Gastrocnemius medialis (tissue), 4 donors: ENCODE data around the gene PCDH9. TPM values are rescaled to one million over a fixed set of nuclear protein-coding genes. Genes with fewer than 3 reads are reported as not detected.

Experiments
- ATAC-seq, 2 donors: fragments of 150-250 bp; one replicate each; pipeline ENCODE4 v1.9.1; 2016
- DNase-seq, 2 donors: peaks; one replicate each; pipeline ENCODE4 v3.0.0-alpha.2; 2019
- H3K27ac ChIP-seq, 4 donors: fragments of 200-600 bp; sonication (generic); 1 replicate in 1 of 4; 2 replicates in 3 of 4; pipeline ENCODE4 v1.5.1; 2016 to 2018; ENCODE audit warnings: mild to moderate bottlenecking in 2 of 4, moderate library complexity in 1 of 4
- H3K27me3 ChIP-seq, 3 donors: fragments of 200-600 bp; sonication (generic) in 2 of 3; 1 replicate in 1 of 3; 2 replicates in 2 of 3; pipeline versions ENCODE4 v1.5.1 to v1.6.0; 2016 to 2019; ENCODE audit warnings: mild to moderate bottlenecking in 1 of 3, moderate library complexity in 1 of 3
- H3K36me3 ChIP-seq, 2 donors: fragments of 200-600 bp; sonication (generic) in 1 of 2; one replicate each; pipeline ENCODE4 v1.5.1; 2017 to 2018
- H3K4me1 ChIP-seq, 2 donors: fragments of 200-600 bp; sonication (generic) in 1 of 2; one replicate each; pipeline ENCODE4 v1.5.1; 2016 to 2017; ENCODE audit warnings: mild to moderate bottlenecking in 2 of 2
- H3K4me3 ChIP-seq, 4 donors: fragments of 200-600 bp; sonication (generic) in 3 of 4; 1 replicate in 1 of 4; 2 replicates in 3 of 4; pipeline ENCODE4 v1.5.1; 2016 to 2019; ENCODE audit warnings: mild to moderate bottlenecking in 2 of 4
- H3K9me3 ChIP-seq, 3 donors: fragments of 200-600 bp; sonication (generic) in 2 of 3; 1 replicate in 1 of 3; 2 replicates in 2 of 3; pipeline ENCODE4 v1.5.1; 2016 to 2019
- CTCF ChIP-seq, 5 experiments: fragments of 450-650 bp in 3 of 5; fragments of 200-600 bp in 2 of 5; sonication (generic) in 2 of 5; IDR thresholded peaks in 4 of 5; conservative IDR thresholded peaks in 1 of 5; 1 replicate in 4 of 5; 2 replicates in 1 of 5; pipeline ENCODE4 v1.5.1; 2016 to 2019; ENCODE audit warnings: antibody characterized with exemption in 5 of 5, mild to moderate bottlenecking in 3 of 5, moderate library complexity in 3 of 5
- POLR2A ChIP-seq, 2 donors: fragments of 450-650 bp; IDR thresholded peaks; one replicate each; pipeline ENCODE4 v1.6.1; 2017; ENCODE audit warnings: antibody characterized with exemption in 2 of 2, mild to moderate bottlenecking in 2 of 2, moderate library complexity in 2 of 2
- in situ Hi-C, 4 donors: fragments of 200-750 bp; cut with MboI; loops; one replicate each; pipeline versions ENCODE4 v1.15.0 to v1.8.0; 2017; ENCODE audit warnings: low sequenced_read_pairs in 4 of 4
- intact Hi-C: fragments of 100-400 bp; cut with DNase I; formaldehyde crosslinking; loops from one replicate; pipeline ENCODE4 v1.15.1; 2023; ENCODE audit warnings: low total_unique reads
- total RNA-seq, 4 donors: library from RNA; depleted of rRNA; stranded (reverse); fragments of >200 nt; gene quantifications; one replicate each; pipeline versions ENCODE4 v1.1.0 to v1.2.3, GENCODE V29; 2016

Gene PCDH9
- total RNA-seq, 4 donors from 2014 or later: 1.4 to 2.1 (median 1.9) TPM

- Histone ChIP-seq H3K4me3 (no peak overlapping the region), H3K27ac (no peak overlapping the region), H3K27me3 (no peaks in the 10 kb centered on the region), H3K9me3 (no peaks in the 10 kb centered on the region), H3K36me3 (no peaks in the 10 kb centered on the region), H3K4me1 (peaks cover 0 to 6% of the 10 kb centered on the region in 2 donors)
- intact Hi-C loops (no loop called here), in situ Hi-C loops (no loop called here)
- DNase-seq (no peak), ATAC-seq (no peak)
- no peak for TF ChIP-seq CTCF (IDR thresholded peaks at IDR 0.05 in 4 of 5, conservative IDR thresholded peaks at IDR 0.05 in 1 of 5)
- no peak for TF ChIP-seq POLR2A (IDR thresholded peaks at IDR 0.05)
Measured at GRCh38 chr13:66407128-66407527, 823.0 kb downstream of the PCDH9 start.

GRCh38 chr13:66405908-66406802 is 824.0 kb downstream of the PCDH9 start:
- TF ChIP-seq POLR2A (IDR thresholded peaks at IDR 0.05): no peak
- TF ChIP-seq CTCF (IDR thresholded peaks at IDR 0.05 in 4 of 5, conservative IDR thresholded peaks at IDR 0.05 in 1 of 5): no peak
- H3K36me3 ChIP-seq: no peaks in the 10 kb centered on the region
- no peak for ATAC-seq
- H3K4me3 ChIP-seq: no peak overlapping the region
- H3K9me3 ChIP-seq: no peaks in the 10 kb centered on the region
- intact Hi-C loops (no loop called here), in situ Hi-C loops (no loop called here)
- no peaks in the 10 kb centered on the region for H3K27me3 ChIP-seq
- DNase-seq: no peak
- no peak overlapping the region for H3K27ac ChIP-seq
- H3K4me1 ChIP-seq: peaks cover 0 to 6% of the 10 kb centered on the region in 2 donors

DNA sequence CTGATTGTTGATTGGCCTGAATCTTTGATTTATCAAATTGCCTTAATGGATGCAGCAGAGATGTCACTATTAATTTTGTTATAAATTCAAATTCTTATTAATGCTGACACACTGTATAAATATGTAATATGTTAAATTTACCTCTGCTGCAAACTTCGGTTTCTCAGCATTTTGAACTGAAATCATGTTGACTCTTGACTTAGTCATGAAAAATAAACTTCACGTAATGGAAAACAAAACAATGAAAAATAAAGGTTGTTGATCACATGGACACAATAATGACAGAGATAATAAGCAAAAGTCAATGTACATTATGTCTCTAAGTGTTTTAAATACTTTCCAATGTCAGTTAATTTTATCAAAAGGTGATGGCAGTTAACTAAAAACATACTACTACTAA is 827.6 kb downstream of the PCDH9 start:
- no peak overlapping the region for H3K4me3 ChIP-seq
- H3K9me3 ChIP-seq: no peaks in the 10 kb centered on the region
- no peaks in the 10 kb centered on the region for H3K27me3 ChIP-seq
- H3K4me1 ChIP-seq: peaks cover 0 to 6% of the 10 kb centered on the region in 2 donors
- intact Hi-C loops: no loop called here
- in situ Hi-C loops: no loop called here
- DNase-seq: no peak
- no peaks in the 10 kb centered on the region for H3K36me3 ChIP-seq
- TF ChIP-seq POLR2A (IDR thresholded peaks at IDR 0.05) (no peak), CTCF (IDR thresholded peaks at IDR 0.05 in 4 of 5, conservative IDR thresholded peaks at IDR 0.05 in 1 of 5) (no peak)
- no peak for ATAC-seq
- no peak overlapping the region for H3K27ac ChIP-seq

DNA sequence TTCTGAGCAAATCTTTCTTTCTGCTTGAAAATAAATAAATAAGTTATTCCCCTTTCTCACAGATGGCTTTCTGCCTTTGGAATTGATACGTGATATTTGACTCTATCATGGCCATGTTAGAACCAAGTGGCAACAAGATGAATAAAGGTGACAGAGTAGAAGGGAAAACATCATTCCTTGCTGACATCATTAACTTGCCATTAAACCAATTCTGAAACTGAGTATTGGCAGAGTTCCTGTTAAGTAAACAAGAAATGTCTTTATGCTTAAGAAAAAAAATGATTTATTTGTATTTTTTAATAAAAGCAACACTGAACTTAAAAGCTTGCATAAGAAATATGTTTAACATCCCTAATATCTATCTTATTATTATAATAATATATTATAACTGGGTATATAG is 828.1 kb downstream of the PCDH9 start:
- intact Hi-C loops: no loop called here

More for the DNA sequence above, 828.1 kb downstream of the PCDH9 start:
- H3K9me3 ChIP-seq: no peaks in the 10 kb centered on the region
- no peak overlapping the region for H3K4me3 ChIP-seq
- no peak overlapping the region for H3K27ac ChIP-seq
- ATAC-seq (no peak), DNase-seq (no peak)
- no peaks in the 10 kb centered on the region for H3K36me3 ChIP-seq
- no peaks in the 10 kb centered on the region for H3K27me3 ChIP-seq
- in situ Hi-C loops: no loop called here
- peaks cover 0 to 6% of the 10 kb centered on the region in 2 donors for H3K4me1 ChIP-seq
- TF ChIP-seq POLR2A (IDR thresholded peaks at IDR 0.05): no peak
- TF ChIP-seq CTCF (IDR thresholded peaks at IDR 0.05 in 4 of 5, conservative IDR thresholded peaks at IDR 0.05 in 1 of 5): no peak
